Measurements from ENCODE around the gene SPRY2. TPM values are rescaled to one million over a fixed set of nuclear protein-coding genes. Genes with fewer than 3 reads are reported as not detected.

SPRY2 gene
- total and polyA plus RNA-seq, 12 donors = 24.3 to 40.9 (median 32.6) TPM

- H3K4me3 ChIP-seq = no peak overlapping the region
- no peak for DNase-seq
- H3K9me3 ChIP-seq = no peaks in the 10 kb centered on the region
- intact Hi-C loops (cut with DNase I) = no loop called here
- H3K36me3 ChIP-seq = no peaks in the 10 kb centered on the region
- no peak overlapping the region for H3K27ac ChIP-seq
- no peaks in the 10 kb centered on the region for H3K4me1 ChIP-seq
- WGBS, 2 donors = 62 to 66% methylated on average over 3 of the region's 3 CpGs
- no peak for TF ChIP-seq CTCF (IDR thresholded peaks at IDR 0.05)
- H3K27me3 ChIP-seq = no peaks in the 10 kb centered on the region
- ATAC-seq = no peak
Measured at GRCh38 chr13:80379245-80379644, 38.3 kb upstream of the SPRY2 start.

- ATAC-seq = no peak
- 91 to 93% methylated on average over 1 of the region's 1 CpG for WGBS, 2 donors
- TF ChIP-seq CTCF (IDR thresholded peaks at IDR 0.05) = no peak
- no peaks in the 10 kb centered on the region for H3K36me3 ChIP-seq
- H3K27ac ChIP-seq = no peak overlapping the region
- H3K4me3 ChIP-seq = no peak overlapping the region
- intact Hi-C loops (cut with DNase I) = no loop called here
- DNase-seq = no peak
- no peaks in the 10 kb centered on the region for H3K9me3 ChIP-seq
- peaks cover 0 to 5% (median 0%) of the 10 kb centered on the region in 9 donors for H3K4me1 ChIP-seq
- H3K27me3 ChIP-seq = no peaks in the 10 kb centered on the region
Measured at GRCh38 chr13:80376554-80376953, 35.6 kb upstream of the SPRY2 start.

- no peaks in the 10 kb centered on the region for H3K27me3 ChIP-seq
- DNase-seq = no peak
- ATAC-seq = peak in 2 of 8 donors; percentile 6 to 19
- peak overlapping the region in 5 of 10 donors; percentile 29 to 70 (median 65) for H3K27ac ChIP-seq
- intact Hi-C loops (cut with DNase I) = no loop called here
- TF ChIP-seq CTCF (IDR thresholded peaks at IDR 0.05) = no peak
- H3K9me3 ChIP-seq = no peaks in the 10 kb centered on the region
- H3K4me1 ChIP-seq = peaks cover 0 to 5% (median 0%) of the 10 kb centered on the region in 9 donors
- H3K4me3 ChIP-seq = no peak overlapping the region
- no peaks in the 10 kb centered on the region for H3K36me3 ChIP-seq
- WGBS, 2 donors = 81 to 86% methylated on average over 2 of the region's 2 CpGs
Measured at GRCh38 chr13:80374901-80375300, 34.0 kb upstream of the SPRY2 start.

GRCh38 chr13:80374444-80374843 lies 33.5 kb upstream of the SPRY2 start:
- no peak overlapping the region for H3K4me3 ChIP-seq
- no peaks in the 10 kb centered on the region for H3K27me3 ChIP-seq
- no peak for TF ChIP-seq CTCF (IDR thresholded peaks at IDR 0.05)
- WGBS, 2 donors = 63 to 67% methylated on average over 5 of the region's 5 CpGs
- intact Hi-C loops (cut with DNase I) = no loop called here
- H3K27ac ChIP-seq = peak overlapping the region in 6 of 10 donors; percentile 29 to 70 (median 60)
- no peaks in the 10 kb centered on the region for H3K36me3 ChIP-seq
- H3K4me1 ChIP-seq = peaks cover 0 to 5% (median 0%) of the 10 kb centered on the region in 9 donors
- ATAC-seq (peak; percentile 80 to 96 (median 88)), DNase-seq (peak; percentile 29 to 71)
- H3K9me3 ChIP-seq = no peaks in the 10 kb centered on the region
